ENCODE data around the gene MLX. TPM values are rescaled to one million over a fixed set of nuclear protein-coding genes. Genes with fewer than 3 reads are reported as not detected.

The MLX gene
- total RNA-seq, 1 donor from 2014 or later = 62.5 TPM

GRCh38 chr17:42522263-42522790 is 44.6 kb upstream of the MLX start:
- Mint-ChIP-seq H3K27me3 (ENCODE audit: unreplicated experiment) (peaks cover 3% of the 10 kb centered on the region), H3K27ac (ENCODE audit: unreplicated experiment) (no peak overlapping the region), H3K4me1 (ENCODE audit: low read depth, unreplicated experiment) (peaks cover 35% of the 10 kb centered on the region), H3K36me3 (ENCODE audit: unreplicated experiment) (no peaks in the 10 kb centered on the region), H3K9me3 (ENCODE audit: unreplicated experiment) (peaks cover 4% of the 10 kb centered on the region), H3K4me3 (ENCODE audit: unreplicated experiment) (no peak overlapping the region)
- DNase-seq = no peak
- no peak for TF ChIP-seq CTCF (IDR thresholded peaks at IDR 0.05; ENCODE audit: partially characterized antibody, unreplicated experiment)

GRCh38 chr17:42522798-42523278 is 44.1 kb upstream of the MLX start:
- Mint-ChIP-seq H3K27me3 (ENCODE audit: unreplicated experiment) (peaks cover 3% of the 10 kb centered on the region), H3K27ac (ENCODE audit: unreplicated experiment) (peak overlapping the region; percentile 8), H3K36me3 (ENCODE audit: unreplicated experiment) (no peaks in the 10 kb centered on the region), H3K9me3 (ENCODE audit: unreplicated experiment) (peaks cover 4% of the 10 kb centered on the region), H3K4me3 (ENCODE audit: unreplicated experiment) (no peak overlapping the region), H3K4me1 (ENCODE audit: low read depth, unreplicated experiment) (peaks cover 34% of the 10 kb centered on the region)
- TF ChIP-seq CTCF (IDR thresholded peaks at IDR 0.05; ENCODE audit: partially characterized antibody, unreplicated experiment) = no peak
- DNase-seq = no peak

GRCh38 chr17:42525221-42525620 is 41.7 kb upstream of the MLX start:
- TF ChIP-seq CTCF (IDR thresholded peaks at IDR 0.05; ENCODE audit: partially characterized antibody, unreplicated experiment) = no peak
- peaks cover 16% of the 10 kb centered on the region for H3K4me1 Mint-ChIP-seq (ENCODE audit: low read depth, unreplicated experiment)
- peaks cover 7% of the 10 kb centered on the region for H3K9me3 Mint-ChIP-seq (ENCODE audit: unreplicated experiment)
- H3K4me3 Mint-ChIP-seq (ENCODE audit: unreplicated experiment) = no peak overlapping the region
- H3K27me3 Mint-ChIP-seq (ENCODE audit: unreplicated experiment) = peaks cover 3% of the 10 kb centered on the region
- H3K27ac Mint-ChIP-seq (ENCODE audit: unreplicated experiment) = no peak overlapping the region
- DNase-seq = no peak
- no peaks in the 10 kb centered on the region for H3K36me3 Mint-ChIP-seq (ENCODE audit: unreplicated experiment)

- no peak for TF ChIP-seq CTCF (IDR thresholded peaks at IDR 0.05; ENCODE audit: partially characterized antibody, unreplicated experiment)
- no peak overlapping the region for H3K27ac Mint-ChIP-seq (ENCODE audit: unreplicated experiment)
- no peak overlapping the region for H3K4me3 Mint-ChIP-seq (ENCODE audit: unreplicated experiment)
- H3K4me1 Mint-ChIP-seq (ENCODE audit: low read depth, unreplicated experiment) = peaks cover 11% of the 10 kb centered on the region
- DNase-seq = no peak
- H3K9me3 Mint-ChIP-seq (ENCODE audit: unreplicated experiment) = peaks cover 4% of the 10 kb centered on the region
- H3K27me3 Mint-ChIP-seq (ENCODE audit: unreplicated experiment) = peaks cover 3% of the 10 kb centered on the region
- no peaks in the 10 kb centered on the region for H3K36me3 Mint-ChIP-seq (ENCODE audit: unreplicated experiment)
These were observed 40.9 kb upstream of the MLX start for GRCh38 chr17:42526031-42526444.

GRCh38 chr17:42527932-42528331 is 39.0 kb upstream of the MLX start:
- H3K27me3 Mint-ChIP-seq (ENCODE audit: unreplicated experiment) = no peaks in the 10 kb centered on the region
- no peak for TF ChIP-seq CTCF (IDR thresholded peaks at IDR 0.05; ENCODE audit: partially characterized antibody, unreplicated experiment)
- no peak overlapping the region for H3K4me3 Mint-ChIP-seq (ENCODE audit: unreplicated experiment)
- no peaks in the 10 kb centered on the region for H3K36me3 Mint-ChIP-seq (ENCODE audit: unreplicated experiment)
- DNase-seq = no peak
- H3K4me1 Mint-ChIP-seq (ENCODE audit: low read depth, unreplicated experiment) = peaks cover 6% of the 10 kb centered on the region
- H3K9me3 Mint-ChIP-seq (ENCODE audit: unreplicated experiment) = peaks cover 6% of the 10 kb centered on the region
- no peak overlapping the region for H3K27ac Mint-ChIP-seq (ENCODE audit: unreplicated experiment)

All from glutamatergic neuron (in vitro differentiated cells).